ENCODE results near the gene USP32.

The USP32 gene

DNA sequence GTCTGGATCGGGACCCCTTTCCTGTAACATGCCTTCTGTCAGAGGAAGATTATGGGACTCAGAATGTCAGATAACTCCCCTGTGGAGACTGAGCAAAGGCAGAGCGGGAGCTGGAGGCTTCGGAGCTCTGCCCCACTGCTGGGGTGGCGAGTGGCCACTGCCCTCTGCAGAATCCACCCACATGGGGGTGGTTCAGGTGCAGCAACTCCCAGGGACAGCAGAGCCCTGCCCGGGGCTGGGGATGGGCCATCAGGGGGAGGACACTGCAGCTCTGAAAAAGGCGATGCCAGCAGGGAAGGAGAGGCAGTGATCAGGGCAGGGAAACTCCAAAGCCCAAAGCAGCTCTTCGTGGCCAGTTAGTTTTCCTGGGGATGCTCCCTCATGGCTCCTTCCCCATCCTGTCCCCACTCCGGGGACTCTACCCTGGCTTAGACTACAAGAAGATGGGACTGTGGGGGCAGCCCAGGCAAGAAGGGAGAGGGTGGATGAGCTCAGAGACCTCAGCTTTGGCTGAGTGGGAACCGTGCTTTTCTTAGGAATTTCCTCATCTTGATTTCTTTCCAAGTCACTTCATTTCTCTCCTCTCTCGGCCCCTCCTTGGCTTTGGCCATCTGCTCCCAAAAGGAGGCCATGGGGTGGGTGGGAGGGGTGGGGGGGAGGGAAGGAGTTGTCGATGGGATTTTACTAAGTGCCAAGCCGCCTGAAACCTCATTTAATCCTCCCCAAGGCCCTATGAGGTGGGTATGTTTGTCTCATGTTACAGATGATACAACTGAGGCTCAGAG is 238.1 kb downstream of the USP32 start:
- H3K9ac ChIP-seq (ENCODE audit: low read depth in 1 of 2, low read length in 2 of 2), result no peak overlapping the region
- H3K4me1 ChIP-seq (ENCODE audit: control insufficient read depth in 1 of 2, insufficient read depth in 2 of 2, low read length in 2 of 2), result no peaks in the 10 kb centered on the region
- no peaks in the 10 kb centered on the region for H3K36me3 ChIP-seq (ENCODE audit: control insufficient read depth in 1 of 2, insufficient read depth in 2 of 2, low read length in 2 of 2)
- no peak overlapping the region for H3K4me3 ChIP-seq (ENCODE audit: low read depth in 1 of 2, low read length in 2 of 2)
- H3K27me3 ChIP-seq (ENCODE audit: control insufficient read depth in 1 of 2, insufficient read depth in 2 of 2, low read length in 2 of 2), result peaks cover 40 to 50% of the 10 kb centered on the region in 2 donors
- no peaks in the 10 kb centered on the region for H3K9me3 ChIP-seq (ENCODE audit: control insufficient read depth in 1 of 2, low read length in 2 of 2)
- H3K27ac ChIP-seq (ENCODE audit: low read depth, low read length), result no peak overlapping the region

DNA sequence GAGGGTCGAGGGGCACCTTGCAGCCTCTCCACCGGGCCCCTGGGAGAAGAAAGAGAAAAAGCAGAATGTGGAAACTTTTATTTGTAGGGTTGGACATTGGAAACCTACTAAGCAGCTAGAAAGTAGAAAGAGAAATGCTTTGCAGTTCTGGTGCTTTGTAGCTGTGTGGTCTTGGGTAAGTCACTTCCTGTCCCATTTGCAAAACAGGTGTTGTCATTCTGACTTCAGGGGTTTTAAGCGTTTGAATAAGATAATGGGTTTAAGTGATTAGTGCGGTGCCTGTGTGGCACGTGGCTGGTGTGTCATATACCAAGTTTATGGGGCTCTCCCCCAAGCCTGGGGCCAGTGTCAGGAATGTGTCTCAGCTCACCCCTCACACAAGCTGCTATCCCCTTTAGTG is 240.6 kb downstream of the USP32 start:
- peak overlapping the region in 1 of 2 donors; percentile 50 for H3K4me3 ChIP-seq (ENCODE audit: low read depth in 1 of 2, low read length in 2 of 2)
- H3K4me1 ChIP-seq (ENCODE audit: control insufficient read depth in 1 of 2, insufficient read depth in 2 of 2, low read length in 2 of 2), result no peaks in the 10 kb centered on the region
- no peak overlapping the region for H3K27ac ChIP-seq (ENCODE audit: low read depth, low read length)
- no peak overlapping the region for H3K9ac ChIP-seq (ENCODE audit: low read depth in 1 of 2, low read length in 2 of 2)
- no peaks in the 10 kb centered on the region for H3K9me3 ChIP-seq (ENCODE audit: control insufficient read depth in 1 of 2, low read length in 2 of 2)
- H3K27me3 ChIP-seq (ENCODE audit: control insufficient read depth in 1 of 2, insufficient read depth in 2 of 2, low read length in 2 of 2), result peaks cover 44 to 55% of the 10 kb centered on the region in 2 donors
- no peaks in the 10 kb centered on the region for H3K36me3 ChIP-seq (ENCODE audit: control insufficient read depth in 1 of 2, insufficient read depth in 2 of 2, low read length in 2 of 2)

DNA sequence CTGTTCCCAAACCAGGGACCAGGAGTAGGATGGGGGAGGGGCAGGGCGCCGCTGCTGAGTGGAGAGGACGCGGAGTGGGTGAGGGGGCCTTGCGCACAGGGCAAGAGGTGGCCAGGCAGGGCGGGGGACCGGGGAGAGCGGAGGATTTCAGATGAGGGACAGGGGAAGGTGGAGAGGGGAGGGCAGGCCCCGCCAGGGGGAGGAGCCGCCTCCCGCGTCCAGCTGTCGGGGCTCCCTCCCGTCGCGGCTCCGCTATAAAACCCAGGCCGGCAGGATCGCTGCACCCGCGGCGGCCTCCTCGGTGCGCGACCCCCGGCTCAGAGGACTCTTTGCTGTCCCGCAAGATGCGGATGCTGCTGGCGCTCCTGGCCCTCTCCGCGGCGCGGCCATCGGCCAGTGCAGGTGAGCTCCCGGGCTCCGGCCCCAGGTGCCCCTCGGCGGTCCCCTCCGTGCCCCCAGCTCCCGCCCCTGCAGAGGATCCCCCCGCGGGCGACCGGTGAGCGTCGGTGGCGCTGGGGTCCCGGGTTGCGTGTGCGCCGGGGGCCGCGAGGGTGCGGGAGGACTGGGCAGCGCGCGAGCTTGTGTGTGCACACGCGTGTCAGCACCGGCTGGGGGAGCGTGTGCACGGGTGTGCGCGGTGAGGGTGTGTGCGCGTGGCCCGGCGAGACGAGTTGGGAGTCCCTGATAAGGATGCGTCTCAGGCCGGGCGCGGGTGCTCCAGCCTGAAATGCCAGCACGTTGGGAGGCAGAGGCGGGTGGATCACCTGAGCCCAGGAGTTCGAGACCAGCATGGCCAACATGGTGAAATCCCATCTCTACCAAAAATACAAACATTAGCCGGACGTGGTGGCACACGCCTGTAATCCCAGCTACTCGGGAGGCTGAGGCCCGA is 242.0 kb downstream of the USP32 start, which contains the start of gene CA4:
Gene CA4 (plus strand): TSS at position 283 of the 892 bp plus-strand sequence. CDS start 62 bp downstream, at position 345.
- Histone ChIP-seq H3K9ac (ENCODE audit: low read depth in 1 of 2, low read length in 2 of 2) (no peak within 1 kb of the TSS), H3K27me3 (ENCODE audit: control insufficient read depth in 1 of 2, insufficient read depth in 2 of 2, low read length in 2 of 2) (peaks cover 51 to 62% of the 10 kb centered on the region in 2 donors), H3K36me3 (ENCODE audit: control insufficient read depth in 1 of 2, insufficient read depth in 2 of 2, low read length in 2 of 2) (no peaks in the 10 kb centered on the region), H3K9me3 (ENCODE audit: control insufficient read depth in 1 of 2, low read length in 2 of 2) (no peaks in the 10 kb centered on the region), H3K27ac (ENCODE audit: low read depth, low read length) (no peak within 1 kb of the TSS), H3K4me1 (ENCODE audit: control insufficient read depth in 1 of 2, insufficient read depth in 2 of 2, low read length in 2 of 2) (no peaks in the 10 kb centered on the region), H3K4me3 (ENCODE audit: low read depth in 1 of 2, low read length in 2 of 2) (peak within 1 kb of the TSS; percentile 32 to 50)

DNA sequence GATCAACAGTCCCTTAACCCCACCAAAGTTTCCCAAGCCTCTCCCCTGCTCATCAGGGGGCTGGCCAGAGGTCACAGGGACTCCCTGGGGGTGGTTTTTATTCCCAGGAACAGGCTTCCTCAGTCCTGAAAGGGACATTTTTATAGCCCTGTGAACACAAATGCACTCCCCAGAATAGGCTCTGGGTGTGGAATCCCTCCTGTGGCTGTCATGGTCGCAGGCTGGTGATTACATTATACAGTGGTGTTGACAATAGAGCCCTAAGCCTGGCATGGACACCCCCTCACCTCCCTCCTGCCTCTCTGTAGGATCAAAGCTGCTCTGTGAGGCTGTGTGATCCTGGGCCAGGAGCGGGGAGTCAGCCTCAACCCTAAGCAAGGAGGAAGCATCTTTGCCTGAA is 243.6 kb downstream of the USP32 start:
- no peak overlapping the region for H3K9ac ChIP-seq (ENCODE audit: low read depth in 1 of 2, low read length in 2 of 2)
- H3K9me3 ChIP-seq (ENCODE audit: control insufficient read depth in 1 of 2, low read length in 2 of 2), result no peaks in the 10 kb centered on the region

DNA sequence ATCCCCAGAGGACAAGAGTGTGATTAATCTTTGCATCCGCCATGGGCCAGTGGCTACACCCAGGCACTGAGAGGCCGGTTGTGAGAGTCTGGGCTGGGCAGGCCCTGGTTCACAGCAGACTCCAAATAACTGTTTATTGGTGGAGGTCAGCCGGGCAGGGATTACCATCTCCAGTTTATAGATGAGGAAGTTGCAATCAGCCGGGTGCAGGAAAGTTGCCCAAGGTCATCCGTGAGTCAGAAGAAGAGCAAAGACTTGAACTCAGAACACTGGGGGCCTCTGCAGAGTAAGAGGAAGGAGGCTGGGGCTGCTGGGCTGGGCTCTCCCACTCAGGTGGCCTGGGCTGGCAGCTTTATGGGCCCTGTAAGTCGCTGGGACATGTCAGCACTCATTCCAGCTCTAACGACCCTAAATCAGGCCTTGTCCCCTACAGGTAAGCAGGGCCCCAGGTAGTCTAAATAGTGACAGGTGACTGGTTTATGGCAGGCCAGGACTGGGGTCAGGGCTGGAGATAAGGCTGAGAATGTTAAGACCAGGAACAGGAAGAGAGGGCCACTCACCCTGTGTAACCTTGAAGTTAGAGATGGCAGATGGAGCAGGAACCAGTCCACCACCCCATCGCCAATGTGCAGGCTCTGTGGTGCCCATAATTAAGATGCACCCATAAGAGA is 244.2 kb downstream of the USP32 start:
- Histone ChIP-seq H3K27me3 (ENCODE audit: control insufficient read depth in 1 of 2, insufficient read depth in 2 of 2, low read length in 2 of 2) (peaks cover 51 to 62% of the 10 kb centered on the region in 2 donors), H3K9me3 (ENCODE audit: control insufficient read depth in 1 of 2, low read length in 2 of 2) (no peaks in the 10 kb centered on the region), H3K4me3 (ENCODE audit: low read depth in 1 of 2, low read length in 2 of 2) (no peak overlapping the region), H3K27ac (ENCODE audit: low read depth, low read length) (no peak overlapping the region), H3K36me3 (ENCODE audit: control insufficient read depth in 1 of 2, insufficient read depth in 2 of 2, low read length in 2 of 2) (no peaks in the 10 kb centered on the region), H3K9ac (ENCODE audit: low read depth in 1 of 2, low read length in 2 of 2) (no peak overlapping the region), H3K4me1 (ENCODE audit: control insufficient read depth in 1 of 2, insufficient read depth in 2 of 2, low read length in 2 of 2) (peaks cover 7 to 9% of the 10 kb centered on the region in 2 donors)

More for the DNA sequence above, 243.6 kb downstream of the USP32 start:
- H3K4me1 ChIP-seq (ENCODE audit: control insufficient read depth in 1 of 2, insufficient read depth in 2 of 2, low read length in 2 of 2), result peaks cover 0 to 2% of the 10 kb centered on the region in 2 donors
- no peak overlapping the region for H3K4me3 ChIP-seq (ENCODE audit: low read depth in 1 of 2, low read length in 2 of 2)
- no peaks in the 10 kb centered on the region for H3K36me3 ChIP-seq (ENCODE audit: control insufficient read depth in 1 of 2, insufficient read depth in 2 of 2, low read length in 2 of 2)
- peaks cover 51 to 64% of the 10 kb centered on the region in 2 donors for H3K27me3 ChIP-seq (ENCODE audit: control insufficient read depth in 1 of 2, insufficient read depth in 2 of 2, low read length in 2 of 2)
- H3K27ac ChIP-seq (ENCODE audit: low read depth, low read length), result no peak overlapping the region

DNA sequence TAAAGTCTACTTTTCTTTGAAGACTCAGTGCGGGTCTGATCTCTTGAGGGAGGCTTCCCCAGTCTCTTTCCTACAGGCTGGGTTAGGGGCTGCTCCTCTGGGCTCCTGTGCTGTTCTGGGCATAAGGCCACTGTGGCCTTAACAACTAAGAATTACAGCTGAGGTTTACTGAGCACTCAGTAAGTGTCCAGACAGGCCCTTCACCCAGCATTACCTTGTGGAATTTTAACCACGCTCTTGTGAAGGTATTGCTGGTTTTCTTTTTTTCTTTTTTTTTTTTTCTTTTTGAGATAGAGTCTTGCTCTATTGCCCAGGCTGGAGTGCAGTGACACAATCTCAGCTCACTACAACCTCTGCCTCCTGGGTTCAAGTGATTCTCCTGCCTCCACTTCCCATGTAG is 245.7 kb downstream of the USP32 start:
- Histone ChIP-seq H3K27ac (ENCODE audit: low read depth, low read length) (no peak overlapping the region), H3K9ac (ENCODE audit: low read depth in 1 of 2, low read length in 2 of 2) (no peak overlapping the region), H3K4me1 (ENCODE audit: control insufficient read depth in 1 of 2, insufficient read depth in 2 of 2, low read length in 2 of 2) (peaks cover 13 to 15% of the 10 kb centered on the region in 2 donors), H3K27me3 (ENCODE audit: control insufficient read depth in 1 of 2, insufficient read depth in 2 of 2, low read length in 2 of 2) (peaks cover 48 to 54% of the 10 kb centered on the region in 2 donors), H3K9me3 (ENCODE audit: control insufficient read depth in 1 of 2, low read length in 2 of 2) (no peaks in the 10 kb centered on the region), H3K4me3 (ENCODE audit: low read depth in 1 of 2, low read length in 2 of 2) (no peak overlapping the region), H3K36me3 (ENCODE audit: control insufficient read depth in 1 of 2, insufficient read depth in 2 of 2, low read length in 2 of 2) (no peaks in the 10 kb centered on the region)

DNA sequence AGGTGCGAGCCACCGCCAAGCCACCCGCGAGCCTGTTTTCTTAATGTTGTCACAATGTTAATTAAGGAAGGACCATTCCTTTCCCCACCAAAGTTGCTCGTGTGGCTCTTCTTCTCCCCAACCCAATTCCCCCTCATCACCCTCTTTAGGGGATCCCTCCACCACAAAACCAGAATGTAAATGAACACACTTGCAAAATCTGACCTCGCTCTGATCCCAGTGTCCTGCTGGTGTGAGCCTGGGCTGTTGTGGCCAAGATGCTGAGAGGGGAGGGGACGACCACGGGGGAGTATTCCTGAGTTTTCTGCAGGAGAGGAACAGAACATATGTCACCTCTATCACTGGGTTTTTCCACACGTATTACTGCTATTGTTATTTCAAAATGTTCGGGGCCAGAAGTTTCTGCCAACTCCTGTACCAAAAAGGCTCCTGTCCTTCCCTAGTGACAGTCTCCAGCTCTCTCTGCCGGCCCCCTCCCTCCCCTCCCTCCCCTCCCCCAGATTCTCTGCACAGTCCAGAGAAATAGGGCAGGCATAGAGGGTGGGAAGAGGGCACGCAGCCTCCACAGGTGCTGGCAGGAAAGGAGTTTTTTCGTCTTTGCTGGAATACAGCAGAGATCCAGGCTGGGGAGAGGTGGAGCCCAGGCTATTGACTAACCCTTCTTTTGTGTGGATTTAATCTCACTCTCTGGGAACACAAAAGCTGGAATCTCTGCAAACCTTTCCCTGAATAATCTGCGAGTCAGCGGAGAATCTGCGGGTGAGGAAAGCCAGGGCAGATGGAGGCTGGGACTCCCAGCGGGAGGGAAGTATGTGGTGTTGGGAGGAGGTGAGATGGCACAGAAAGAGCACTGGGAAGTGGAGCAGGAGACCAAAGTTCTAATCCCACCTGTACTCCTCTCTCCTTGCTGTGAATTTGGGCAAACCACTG is 246.7 kb downstream of the USP32 start:
- Histone ChIP-seq H3K4me1 (ENCODE audit: control insufficient read depth in 1 of 2, insufficient read depth in 2 of 2, low read length in 2 of 2) (peaks cover 18 to 20% of the 10 kb centered on the region in 2 donors), H3K4me3 (ENCODE audit: low read depth in 1 of 2, low read length in 2 of 2) (no peak overlapping the region), H3K9me3 (ENCODE audit: control insufficient read depth in 1 of 2, low read length in 2 of 2) (no peaks in the 10 kb centered on the region), H3K27me3 (ENCODE audit: control insufficient read depth in 1 of 2, insufficient read depth in 2 of 2, low read length in 2 of 2) (peaks cover 48 to 50% of the 10 kb centered on the region in 2 donors), H3K27ac (ENCODE audit: low read depth, low read length) (no peak overlapping the region), H3K36me3 (ENCODE audit: control insufficient read depth in 1 of 2, insufficient read depth in 2 of 2, low read length in 2 of 2) (no peaks in the 10 kb centered on the region), H3K9ac (ENCODE audit: low read depth in 1 of 2, low read length in 2 of 2) (no peak overlapping the region)

DNA sequence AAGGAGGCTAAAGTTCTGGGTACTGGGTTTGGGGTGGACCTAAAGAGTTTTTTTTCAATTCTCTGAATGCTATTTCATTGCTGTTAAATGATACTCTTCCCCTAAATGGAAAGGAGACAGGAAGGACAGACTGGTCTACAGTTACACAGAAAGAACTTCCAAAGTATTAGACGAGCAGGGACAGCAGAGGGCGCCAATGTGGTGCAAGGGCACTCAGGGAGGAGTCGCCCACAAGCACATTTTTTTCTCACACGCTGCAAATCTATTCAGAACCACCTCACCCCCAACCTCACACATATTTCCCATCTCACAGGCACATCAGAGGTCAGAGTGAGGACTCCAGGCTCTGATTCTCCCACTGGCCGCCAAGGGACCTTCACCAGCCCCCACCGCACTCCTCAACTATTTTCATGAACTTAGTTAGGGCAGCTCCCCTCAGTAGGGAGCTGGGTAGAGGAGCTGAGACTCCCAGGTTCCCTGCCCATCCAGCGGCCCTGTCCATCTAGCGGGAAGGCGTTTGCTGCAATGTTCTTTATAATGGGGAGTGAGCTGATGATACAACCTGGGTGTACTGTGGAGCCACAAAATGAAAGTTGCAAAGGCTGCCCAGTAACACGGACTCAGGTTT is 248.9 kb downstream of the USP32 start:
- peaks cover 18 to 25% of the 10 kb centered on the region in 2 donors for H3K4me1 ChIP-seq (ENCODE audit: control insufficient read depth in 1 of 2, insufficient read depth in 2 of 2, low read length in 2 of 2)
- no peak overlapping the region for H3K9ac ChIP-seq (ENCODE audit: low read depth in 1 of 2, low read length in 2 of 2)
- no peaks in the 10 kb centered on the region for H3K36me3 ChIP-seq (ENCODE audit: control insufficient read depth in 1 of 2, insufficient read depth in 2 of 2, low read length in 2 of 2)
- peaks cover 47 to 55% of the 10 kb centered on the region in 2 donors for H3K27me3 ChIP-seq (ENCODE audit: control insufficient read depth in 1 of 2, insufficient read depth in 2 of 2, low read length in 2 of 2)
- no peaks in the 10 kb centered on the region for H3K9me3 ChIP-seq (ENCODE audit: control insufficient read depth in 1 of 2, low read length in 2 of 2)
- H3K27ac ChIP-seq (ENCODE audit: low read depth, low read length), result no peak overlapping the region
- H3K4me3 ChIP-seq (ENCODE audit: low read depth in 1 of 2, low read length in 2 of 2), result peak overlapping the region; percentile 37 to 38

All from duodenal mucosa (tissue), 2 donors.